GM21360 (cell line): ENCODE data around the gene DNM3.

ENCODE experiments used
- ATAC-seq: cut with Tn5 transposase; IDR thresholded peaks from one replicate; pipeline ENCODE4 v1.9.1; 2021; ENCODE audit warnings: mild to moderate bottlenecking, moderate library complexity; ENCODE audit not compliant: unreplicated experiment

Gene DNM3

GRCh38 chr1:172443666-172444453, 602.6 kb downstream of the DNM3 start, which contains the start of gene PIGC:
Gene PIGC, minus strand, starts transcription at chr1:172444069. Its CDS starts 1,447 bp downstream, at chr1:172442622.
- peak; percentile 98 for ATAC-seq

- ATAC-seq, result no peak
These were observed 605.2 kb downstream of the DNM3 start for GRCh38 chr1:172446547-172446946.

- ATAC-seq, result no peak
These were observed 606.3 kb downstream of the DNM3 start for GRCh38 chr1:172447641-172448040.

GRCh38 chr1:172448995-172449584, 607.8 kb downstream of the DNM3 start:
- ATAC-seq, result no peak

- ATAC-seq, result peak; percentile 68
These were observed 608.6 kb downstream of the DNM3 start for GRCh38 chr1:172449585-172450523.

GRCh38 chr1:172450524-172450885, 609.2 kb downstream of the DNM3 start:
- ATAC-seq, result no peak

- no peak for ATAC-seq
These were observed 609.7 kb downstream of the DNM3 start for GRCh38 chr1:172451002-172451443.

GRCh38 chr1:172452536-172453152, 611.3 kb downstream of the DNM3 start:
- ATAC-seq, result no peak

DNA sequence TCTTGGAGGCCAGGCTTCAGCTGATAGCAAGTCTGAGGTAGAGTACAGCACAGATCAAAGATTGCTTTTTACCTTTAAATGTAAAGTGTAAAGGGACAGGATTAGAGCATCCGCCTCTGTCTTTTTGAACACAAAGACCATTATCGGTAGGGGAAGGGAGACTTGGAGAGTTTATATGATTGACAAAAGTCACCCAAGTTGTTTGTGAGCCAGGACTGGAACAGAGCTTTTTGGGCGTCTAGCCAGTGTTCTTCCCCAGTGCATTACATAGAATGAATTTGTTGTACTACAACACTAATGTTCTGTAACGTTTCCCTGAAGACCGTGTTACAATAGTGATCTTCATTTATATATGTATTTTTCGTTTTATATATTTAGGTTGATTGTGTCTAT, 611.9 kb downstream of the DNM3 start:
- ATAC-seq, result no peak

- ATAC-seq, result no peak
These were observed 612.3 kb downstream of the DNM3 start for GRCh38 chr1:172453607-172454006.

DNA sequence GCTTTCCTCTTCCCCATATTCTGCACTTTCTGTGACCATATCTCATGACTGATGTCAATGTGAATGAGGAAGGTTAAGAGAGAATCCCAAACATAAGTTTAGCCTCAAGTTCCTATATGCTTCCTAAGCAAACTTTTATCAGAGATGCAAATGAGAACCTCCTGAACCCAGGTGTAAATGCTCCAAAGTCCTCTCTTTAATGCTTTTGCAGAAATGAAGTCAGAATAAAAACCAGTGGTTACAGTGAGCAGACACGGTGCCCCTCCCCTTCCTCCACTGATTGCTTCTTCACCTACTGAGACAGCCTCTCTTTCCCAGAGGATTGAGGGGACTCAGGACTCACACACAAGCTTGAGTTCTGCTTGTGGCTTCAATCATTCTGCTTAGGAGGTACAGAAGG, 614.2 kb downstream of the DNM3 start:
- ATAC-seq, result no peak

- no peak for ATAC-seq
These were observed 615.1 kb downstream of the DNM3 start for GRCh38 chr1:172456344-172456769.

- ATAC-seq, result no peak
These were observed 616.3 kb downstream of the DNM3 start for GRCh38 chr1:172457479-172458130.

DNA sequence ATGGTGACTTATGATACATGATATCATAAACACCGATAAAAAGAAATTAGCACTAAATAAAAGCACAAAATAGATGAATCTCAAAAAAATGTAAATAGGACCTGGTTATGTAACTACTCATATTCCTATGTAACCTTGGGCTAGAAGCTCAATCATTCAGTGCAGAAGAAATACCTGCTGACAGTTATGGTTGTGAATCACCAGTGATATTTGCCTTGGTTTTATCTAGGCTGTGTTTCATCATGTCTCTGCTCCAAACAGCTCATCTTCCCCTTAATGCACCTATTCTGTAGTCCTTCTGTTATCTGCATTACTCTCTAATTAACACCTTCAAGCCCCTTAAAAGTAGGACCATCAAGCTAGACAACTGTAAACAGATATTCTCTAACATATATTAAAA, 618.9 kb downstream of the DNM3 start:
- ATAC-seq, result no peak

DNA sequence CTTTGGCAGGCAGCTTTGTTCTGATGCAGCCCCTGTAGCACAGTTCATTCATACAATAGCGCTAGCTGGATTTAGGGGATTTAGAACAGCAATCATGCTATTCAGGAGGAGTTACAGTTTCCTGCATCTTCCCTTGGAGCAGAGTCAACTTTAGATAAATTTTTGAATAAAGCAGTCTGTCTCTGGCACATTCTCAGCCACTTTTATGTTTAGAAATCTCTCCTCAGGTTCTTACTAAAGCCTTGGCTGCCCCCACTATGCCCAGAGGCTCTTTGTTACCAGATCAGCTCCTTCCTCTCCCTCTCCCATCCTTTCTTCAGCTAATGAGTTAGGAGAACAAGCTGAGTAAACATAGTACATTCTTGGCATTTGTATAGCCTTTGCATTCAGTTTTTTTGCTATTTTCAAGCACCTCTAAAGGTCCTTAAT, 619.6 kb downstream of the DNM3 start:
- ATAC-seq, result no peak
